Transverse colon (tissue), 4 donors: ENCODE measurements around the gene LRRC30. TPM values are rescaled to one million over a fixed set of nuclear protein-coding genes. Genes with fewer than 3 reads are reported as not detected.

Source experiments
- DNase-seq: peaks from one replicate; pipeline ENCODE4 v3.0.0-alpha.2; 2019
- H3K27ac ChIP-seq, 4 donors: fragments of 200-600 bp; sonication (generic); 2 replicates each; pipeline ENCODE4 v1.5.1; 2016 to 2018; ENCODE audit warnings: inconsistent platforms in 4 of 4
- H3K27me3 ChIP-seq: fragments of 200-600 bp; sonication (generic); 2 replicates; pipeline ENCODE4 v1.5.1; 2017; ENCODE audit warnings: inconsistent platforms
- H3K36me3 ChIP-seq, 4 donors: fragments of 200-600 bp; sonication (generic); 2 replicates each; pipeline ENCODE4 v1.5.1; 2017 to 2019; ENCODE audit warnings: inconsistent platforms in 4 of 4
- H3K4me1 ChIP-seq, 4 donors: fragments of 200-600 bp; sonication (generic); 2 replicates each; pipeline ENCODE4 v1.5.1; 2017 to 2020; ENCODE audit warnings: inconsistent platforms in 4 of 4
- H3K4me3 ChIP-seq, 4 donors: fragments of 200-600 bp; sonication (generic); 1 replicate in 1 of 4; 2 replicates in 3 of 4; pipeline versions ENCODE4 v1.5.1 to v1.6.1; 2017 to 2019; ENCODE audit warnings: inconsistent platforms in 4 of 4
- H3K9me3 ChIP-seq, 2 donors: fragments of 200-600 bp; sonication (generic); 2 replicates each; pipeline ENCODE4 v1.5.1; 2017 to 2019; ENCODE audit warnings: inconsistent platforms in 2 of 2
- CTCF ChIP-seq, 5 experiments: fragments of 200-600 bp in 3 of 5; fragments of 450-650 bp in 2 of 5; sonication (generic) in 3 of 5; IDR thresholded peaks; 1 replicate in 2 of 5; 2 replicates in 3 of 5; pipeline ENCODE4 v1.5.1; 2016 to 2017; ENCODE audit warnings: antibody characterized with exemption in 5 of 5, inconsistent platforms in 3 of 5, mild to moderate bottlenecking in 2 of 5, moderate library complexity in 1 of 5
- EP300 ChIP-seq: sonication (generic); formaldehyde crosslinking; IDR thresholded peaks from one replicate; pipeline ENCODE4 v1.6.1; 2017; ENCODE audit warnings: antibody characterized with exemption, low read depth
- POLR2A ChIP-seq: fragments of 450-650 bp; IDR thresholded peaks from one replicate; pipeline ENCODE4 v1.6.1; 2016; ENCODE audit warnings: antibody characterized with exemption, mild to moderate bottlenecking, moderate library complexity
- POLR2AphosphoS5 ChIP-seq, 3 donors: sonication (generic); formaldehyde crosslinking; IDR thresholded peaks; one replicate each; pipeline ENCODE4 v1.6.1; 2016; ENCODE audit warnings: antibody characterized with exemption in 3 of 3
- WGBS, 2 donors: methylation state at CpG; one replicate each; pipeline ENCODE4 v1.1.5; 2018; ENCODE audit warnings: low coverage in 1 of 2; 5-methylcytosine and 5-hydroxymethylcytosine counted together
- in situ Hi-C, 4 donors: fragments of 200-750 bp; cut with MboI; loops; one replicate each; pipeline versions ENCODE4 v1.15.0 to v1.15.1; 2017; ENCODE audit warnings: low sequenced_read_pairs in 3 of 4, low pct_ligation_motif_present in 1 of 4, low pct_unique_long_range_greater_than_20kb in 1 of 4
- intact Hi-C: fragments of 100-400 bp; cut with DNase I; formaldehyde crosslinking; loops from one replicate; pipeline ENCODE4 v1.15.1; 2023; ENCODE audit warnings: low total_unique reads
- total RNA-seq, 4 donors: library from RNA; depleted of rRNA; stranded (reverse); fragments of >200 nt; gene quantifications; one replicate each; pipeline ENCODE4 v1.1.0, GENCODE V29; 2016

The LRRC30 gene
- total RNA-seq, 4 donors from 2014 or later, result not detected

DNA sequence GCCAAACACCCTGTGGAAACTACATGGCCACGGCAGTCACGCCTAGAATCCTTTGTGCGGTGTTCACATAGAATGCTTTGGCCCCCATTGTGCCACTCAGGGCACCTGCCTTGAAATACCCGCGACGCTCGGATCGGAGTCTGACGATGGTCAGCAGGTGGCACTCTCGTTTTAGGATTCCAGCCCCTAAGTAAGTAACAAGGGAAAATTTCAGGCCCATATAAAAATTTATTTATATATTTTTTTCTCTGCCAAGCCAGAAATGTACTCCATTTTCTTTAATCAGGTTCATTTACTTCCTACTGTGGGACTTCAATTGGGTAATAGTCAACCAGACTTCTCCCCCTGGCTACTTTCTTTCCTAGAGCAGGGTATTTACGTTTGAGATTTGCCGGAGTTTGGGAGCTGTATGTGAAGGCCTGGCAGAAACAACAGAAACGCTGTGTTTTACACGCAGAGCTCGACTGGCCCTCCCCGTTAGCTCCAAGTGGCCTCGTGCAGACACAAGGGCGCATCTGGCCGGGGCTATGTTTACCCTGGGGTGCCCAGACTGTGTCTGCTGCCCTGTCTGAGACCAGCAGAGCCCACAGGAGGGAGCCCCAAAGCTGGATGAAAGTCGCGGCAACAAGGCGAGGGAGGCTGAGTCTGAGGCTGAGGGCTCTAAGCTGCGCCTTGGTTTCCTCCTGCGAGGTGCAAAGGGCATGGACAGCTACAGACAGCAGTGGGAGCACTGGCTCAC is 41.6 kb downstream of the LRRC30 start:
- Histone ChIP-seq H3K27me3 (no peaks in the 10 kb centered on the region), H3K36me3 (no peaks in the 10 kb centered on the region), H3K4me3 (no peak overlapping the region), H3K4me1 (peaks cover 0 to 9% (median 0%) of the 10 kb centered on the region in 4 donors), H3K27ac (peak overlapping the region; percentile 57 to 83 (median 66)), H3K9me3 (no peaks in the 10 kb centered on the region)
- WGBS, 2 donors, result 20% methylated on average over 3 to 22 of the region's 24 CpGs
- DNase-seq, result peak; percentile 37
- in situ Hi-C loops (loop anchor here in 1 of 4 donors (25.0 kb wide), 3 partner anchors 290 to 1215 kb away; partner anchors contain the start of gene PTPRM), intact Hi-C loops (loop anchor here (5.0 to 10.0 kb wide), 3 partner anchors 295 to 1202 kb away; partner anchors contain the start of gene PTPRM)
- TF ChIP-seq POLR2AphosphoS5 (IDR thresholded peaks at IDR 0.05), result no peak
- peak in 3 of 5 experiments; percentile 24 to 49 (median 33) for TF ChIP-seq CTCF (IDR thresholded peaks at IDR 0.05)

DNA sequence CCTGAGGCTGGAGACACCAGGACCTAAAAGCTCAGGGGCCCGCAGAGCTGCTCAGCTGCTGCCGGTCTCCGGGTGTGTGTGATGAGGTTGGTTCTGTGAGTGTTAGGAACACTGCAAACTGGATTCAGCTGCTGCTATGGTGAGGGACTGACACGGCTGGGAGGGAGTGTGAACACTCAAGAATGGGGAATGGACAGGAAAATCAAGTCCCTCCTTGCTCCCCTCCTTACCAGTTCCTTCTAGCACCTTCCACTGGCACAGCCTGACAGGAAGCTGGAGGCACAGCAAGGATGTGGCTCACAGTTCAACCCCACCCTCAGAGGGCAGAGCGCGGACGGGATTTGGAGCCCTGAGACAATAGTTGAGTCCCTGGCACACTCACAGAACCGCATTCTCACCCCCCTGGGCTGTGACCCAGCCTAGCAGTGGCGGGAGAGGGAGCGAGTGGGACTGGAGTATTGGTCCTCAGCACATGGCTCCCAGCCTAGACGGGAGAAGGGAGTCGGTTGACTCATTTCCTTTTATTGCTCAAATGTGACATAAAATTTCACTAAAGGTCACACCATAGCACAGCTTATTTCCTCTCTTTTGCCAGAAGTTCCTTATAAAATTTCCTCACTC is 42.5 kb downstream of the LRRC30 start:
- TF ChIP-seq CTCF (IDR thresholded peaks at IDR 0.05) (no peak), POLR2A (no peak), EP300 (no peak), POLR2AphosphoS5 (IDR thresholded peaks at IDR 0.05) (no peak)
- no peaks in the 10 kb centered on the region for H3K36me3 ChIP-seq
- intact Hi-C loops (loop anchor here (5.0 to 10.0 kb wide), 3 partner anchors 294 to 1201 kb away; partner anchors contain the start of gene PTPRM), in situ Hi-C loops (loop anchor here in 1 of 4 donors (25.0 kb wide), 3 partner anchors 289 to 1214 kb away; partner anchors contain the start of gene PTPRM)
- WGBS, 2 donors, result 40 to 56% methylated on average over 3 to 12 of the region's 12 CpGs
- peaks cover 0 to 9% (median 0%) of the 10 kb centered on the region in 4 donors for H3K4me1 ChIP-seq
- no peaks in the 10 kb centered on the region for H3K27me3 ChIP-seq
- peak overlapping the region; percentile 57 to 83 (median 66) for H3K27ac ChIP-seq
- H3K9me3 ChIP-seq, result no peaks in the 10 kb centered on the region
- peak; percentile 15 for DNase-seq
- no peak overlapping the region for H3K4me3 ChIP-seq

DNA sequence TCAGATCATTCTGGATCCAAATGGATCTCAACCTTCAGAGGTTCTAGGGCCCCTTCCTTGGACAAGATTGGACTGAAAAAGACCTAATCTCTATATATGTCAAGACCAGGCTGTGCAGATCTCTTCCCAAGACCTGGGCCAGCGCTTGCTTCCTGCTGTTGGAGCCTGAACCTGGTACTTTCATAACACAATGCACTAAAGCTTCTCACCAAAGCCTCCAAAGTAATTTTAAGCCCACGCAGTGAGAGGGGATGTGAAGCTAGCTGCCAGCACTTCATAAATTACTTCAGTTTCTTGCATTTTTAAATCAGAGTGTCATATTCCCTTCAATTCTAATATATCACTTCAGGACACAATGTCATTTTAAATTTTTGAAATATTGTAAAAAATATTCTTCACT is 50.7 kb downstream of the LRRC30 start:
- intact Hi-C loops (no loop called here), in situ Hi-C loops (loop anchor here in 2 of 4 donors (25.0 kb wide), 2 partner anchors 106 to 281 kb away; partner anchors contain the start of gene PTPRM (in 1 of the 2))
- Histone ChIP-seq H3K9me3 (no peaks in the 10 kb centered on the region), H3K27ac (no peak overlapping the region), H3K4me3 (no peak overlapping the region), H3K4me1 (no peaks in the 10 kb centered on the region), H3K36me3 (no peaks in the 10 kb centered on the region), H3K27me3 (no peaks in the 10 kb centered on the region)
- TF ChIP-seq CTCF (IDR thresholded peaks at IDR 0.05) (no peak), POLR2A (no peak), EP300 (no peak), POLR2AphosphoS5 (IDR thresholded peaks at IDR 0.05) (no peak)
- no peak for DNase-seq
- WGBS, 2 donors, result 80 to 85% methylated on average over 2 of the region's 2 CpGs

Other genes starting within 250 kb of the LRRC30 start
- gene LAMA1, start 113.3 kb upstream of the LRRC30 start, total RNA-seq, result 1 to 10 TPM in 2 of 4 donors, under 1 TPM in 1, not detected in 1; 0.48 to 2.9 (median 2.6) TPM